Measurements from ENCODE around the gene REEP1.

The REEP1 gene, protein sequence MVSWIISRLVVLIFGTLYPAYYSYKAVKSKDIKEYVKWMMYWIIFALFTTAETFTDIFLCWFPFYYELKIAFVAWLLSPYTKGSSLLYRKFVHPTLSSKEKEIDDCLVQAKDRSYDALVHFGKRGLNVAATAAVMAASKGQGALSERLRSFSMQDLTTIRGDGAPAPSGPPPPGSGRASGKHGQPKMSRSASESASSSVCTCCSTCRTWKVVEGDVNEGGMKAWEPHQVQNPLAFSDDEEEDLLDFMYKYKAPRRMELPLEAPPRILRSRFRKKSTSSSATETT

DNA sequence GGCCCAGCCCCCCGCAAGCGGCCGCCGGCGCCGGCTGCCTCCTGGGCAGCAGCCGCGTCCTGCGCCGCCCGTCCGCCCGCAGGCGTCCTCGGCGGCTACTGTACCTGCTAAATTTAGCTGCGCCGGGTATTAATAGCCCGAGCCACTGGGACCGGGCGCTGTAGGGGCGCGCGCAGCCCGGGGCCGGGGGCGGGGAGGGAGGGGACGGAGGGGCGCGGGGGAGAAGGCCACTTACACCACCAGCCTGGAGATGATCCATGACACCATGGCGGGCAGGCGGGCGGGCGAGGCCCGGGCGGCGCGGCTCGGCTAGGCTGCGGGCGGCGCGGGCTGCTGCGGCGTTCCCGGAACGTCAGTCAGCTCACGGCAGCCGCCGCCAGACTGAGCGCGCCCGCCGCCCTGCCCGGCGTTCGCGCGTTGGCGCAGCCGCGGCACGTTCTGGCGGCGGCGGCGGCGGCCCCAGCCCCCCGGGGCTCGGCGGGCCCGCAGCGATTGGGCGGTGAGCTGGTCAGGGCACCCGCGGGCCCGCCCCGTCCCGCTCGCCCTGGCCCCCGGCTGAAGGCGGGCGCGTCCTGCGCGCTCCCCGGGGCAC, at the start of gene REEP1:
Gene REEP1, minus strand, starts transcription at position 383 of the 592 bp plus-strand sequence. Its CDS starts 116 bp downstream, at position 267.
- no peak for DNase-seq (ENCODE audit: low read depth)

DNA sequence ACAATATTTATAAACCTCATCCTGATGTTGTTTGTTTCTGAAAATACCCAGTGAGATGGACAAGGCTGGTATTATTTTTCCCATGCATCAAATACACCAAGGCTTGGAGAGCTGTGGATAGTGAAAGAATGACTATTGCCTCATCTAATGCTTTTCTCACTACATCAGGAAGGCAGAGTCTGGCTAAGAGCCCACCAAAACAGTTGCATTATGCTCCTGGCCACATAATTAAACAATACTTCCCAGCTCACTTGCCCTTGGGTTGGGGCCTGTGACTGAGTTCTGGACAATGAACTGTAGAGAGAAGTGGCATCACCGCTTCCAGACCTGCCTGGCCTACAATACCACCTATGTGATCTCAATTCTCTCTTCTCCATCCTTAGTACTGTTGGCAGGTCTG, 46.4 kb upstream of the REEP1 start:
- DNase-seq (ENCODE audit: low read depth): no peak

DNA sequence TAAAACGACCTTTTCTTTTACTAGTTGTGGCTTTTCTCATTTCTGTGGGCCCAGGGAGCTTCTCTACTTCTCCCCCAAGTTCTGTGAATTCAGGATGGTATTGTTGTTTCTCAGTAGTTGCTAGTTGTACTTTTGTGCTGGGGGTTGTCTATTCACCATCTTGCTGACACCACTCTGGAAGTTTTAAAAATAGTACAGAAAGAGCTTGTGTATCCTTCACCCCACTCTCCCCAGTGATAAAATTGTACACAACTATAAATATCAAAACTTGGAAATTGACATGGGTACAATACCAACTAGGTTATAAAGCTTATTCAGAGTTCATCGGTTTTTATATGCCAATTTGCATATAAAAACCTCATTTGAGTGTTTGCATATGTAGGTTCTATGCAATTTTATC, 45.3 kb upstream of the REEP1 start:
- no peak for DNase-seq (ENCODE audit: low read depth)

DNA sequence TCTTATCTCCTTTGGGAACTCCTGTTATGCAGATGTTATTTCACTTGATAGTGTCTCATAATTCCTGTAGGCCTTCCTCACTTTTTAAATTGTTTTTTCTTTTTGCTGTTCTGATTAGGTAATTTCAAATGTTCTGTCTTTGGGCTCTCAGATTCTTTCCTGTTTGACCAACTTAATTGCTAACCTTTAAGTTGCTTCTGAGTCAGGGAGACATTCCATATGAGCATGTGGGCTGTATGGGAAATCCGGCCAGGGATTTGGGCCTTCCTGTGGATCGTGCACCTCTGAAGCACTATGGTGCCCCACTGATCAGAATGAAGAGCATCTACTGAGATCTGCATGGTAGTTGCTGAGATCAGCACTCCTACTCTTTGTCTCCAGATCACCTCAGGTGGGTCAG, 44.7 kb upstream of the REEP1 start:
- DNase-seq (ENCODE audit: low read depth): no peak

DNA sequence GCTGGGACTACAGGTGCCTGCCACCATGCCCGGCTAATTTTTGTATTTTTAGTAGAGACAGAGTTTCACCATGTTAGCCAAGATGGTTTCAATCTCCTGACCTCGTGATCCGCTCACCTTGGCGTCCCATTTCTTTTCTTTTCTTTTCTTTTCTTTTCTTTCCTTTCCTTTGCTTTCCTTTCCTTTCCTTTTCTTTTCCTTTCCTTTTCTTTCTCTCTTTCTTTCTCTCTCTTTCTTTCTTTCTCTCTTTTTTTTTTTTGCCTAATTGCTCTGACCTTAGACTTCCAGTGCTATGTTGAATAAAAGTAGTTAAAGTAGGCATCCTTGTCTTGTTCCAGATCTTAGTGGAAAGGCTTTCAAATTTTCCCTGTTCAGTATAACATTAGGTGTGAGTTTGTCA, 41.0 kb upstream of the REEP1 start:
- no peak for DNase-seq (ENCODE audit: low read depth)

DNA sequence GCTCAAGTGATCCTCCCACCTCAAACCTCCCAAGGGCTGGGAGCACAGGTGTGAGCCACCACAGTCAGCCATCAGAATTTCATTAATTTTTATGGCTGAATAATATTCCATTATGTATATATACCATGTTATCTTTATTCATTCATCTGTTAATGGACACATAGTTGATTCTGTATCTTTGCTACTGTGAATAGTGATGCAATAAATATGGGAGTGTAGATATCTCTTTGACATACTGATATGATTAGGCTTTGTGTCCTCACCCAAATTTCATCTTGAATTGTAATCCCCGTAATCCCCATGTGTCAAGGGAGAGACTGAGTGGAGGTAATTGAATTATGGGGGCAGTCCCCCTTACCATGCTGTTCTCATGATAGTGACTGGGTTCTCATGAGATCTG, 38.2 kb upstream of the REEP1 start:
- DNase-seq (ENCODE audit: low read depth): no peak

DNA sequence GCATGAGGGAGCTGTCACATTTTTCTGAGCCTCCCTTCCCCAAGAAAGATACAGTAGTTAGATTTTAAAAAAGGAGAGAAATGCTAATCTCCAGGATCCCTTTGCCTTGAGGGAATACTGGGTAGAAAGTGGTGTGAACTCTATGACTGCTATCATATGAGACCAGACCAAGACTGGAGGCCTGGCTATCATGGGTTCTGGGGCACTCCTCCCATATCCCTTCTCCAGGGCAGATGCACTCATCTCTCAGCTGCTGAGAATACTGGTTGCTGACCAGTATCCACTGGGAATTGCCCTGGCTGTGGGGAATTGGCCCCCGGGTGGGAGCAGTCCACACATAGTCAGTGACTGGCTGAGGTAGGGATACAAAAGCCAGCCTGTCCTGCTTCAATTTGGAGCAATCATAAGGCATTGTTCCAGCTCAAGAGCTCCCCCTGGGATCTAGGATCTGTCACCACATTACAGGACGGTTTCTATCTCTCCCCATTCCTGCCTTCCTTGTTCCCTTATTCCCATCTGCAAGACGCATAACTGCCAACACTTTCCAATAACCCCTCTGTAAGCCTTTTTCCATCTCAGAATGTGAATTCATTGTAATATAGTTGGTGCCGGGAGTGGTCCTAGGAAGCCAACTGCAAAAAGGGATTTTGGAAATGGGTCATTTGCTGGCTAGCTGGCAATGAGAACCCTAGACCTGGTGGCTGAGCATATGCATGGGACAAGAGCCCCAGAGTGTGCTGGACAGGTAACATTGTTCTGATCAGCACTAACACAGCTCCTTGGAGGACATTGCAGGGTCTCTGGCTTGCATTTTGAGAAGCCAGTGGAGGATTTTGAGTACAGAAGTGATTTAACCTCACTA, 35.4 kb upstream of the REEP1 start:
- DNase-seq (ENCODE audit: low read depth): no peak

DNA sequence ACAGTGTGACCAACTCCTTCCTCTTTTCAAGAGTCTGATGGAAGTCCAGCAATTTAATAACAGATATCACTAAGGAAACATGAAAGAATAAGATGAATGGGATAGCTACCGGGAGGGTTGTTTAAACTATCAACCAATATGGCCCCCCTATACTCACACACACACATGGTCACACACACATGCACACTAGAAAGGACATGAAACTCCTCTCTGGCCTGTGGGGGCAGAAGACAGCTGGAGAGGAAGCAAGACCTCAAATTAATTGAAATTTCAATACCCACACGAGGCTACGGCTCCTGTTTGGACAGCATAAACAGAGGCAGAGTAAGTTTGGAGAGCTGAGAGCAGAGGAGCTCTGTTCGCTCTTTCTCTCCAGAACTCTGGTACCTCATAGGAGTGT, 34.7 kb upstream of the REEP1 start:
- DNase-seq (ENCODE audit: low read depth): no peak

DNA sequence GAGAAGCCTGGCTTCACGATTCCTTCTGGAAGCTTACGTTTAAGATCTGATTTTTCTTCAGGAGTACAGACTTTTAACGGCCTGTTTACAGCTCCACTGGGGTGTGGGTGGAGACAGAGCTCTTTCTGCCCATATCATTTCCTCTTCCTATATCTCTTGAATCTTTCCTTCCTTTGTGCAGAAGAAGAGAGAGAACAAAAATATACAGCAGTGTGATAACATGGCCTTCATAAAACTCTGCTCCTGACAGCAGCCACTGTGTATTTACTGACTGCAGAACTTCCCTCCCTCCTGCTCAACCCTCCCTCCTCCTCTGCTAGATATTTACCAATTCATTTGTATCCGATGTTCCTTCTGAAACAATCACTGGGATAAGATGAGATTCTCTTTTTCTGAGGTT, 34.1 kb upstream of the REEP1 start:
- DNase-seq (ENCODE audit: low read depth): no peak

DNA sequence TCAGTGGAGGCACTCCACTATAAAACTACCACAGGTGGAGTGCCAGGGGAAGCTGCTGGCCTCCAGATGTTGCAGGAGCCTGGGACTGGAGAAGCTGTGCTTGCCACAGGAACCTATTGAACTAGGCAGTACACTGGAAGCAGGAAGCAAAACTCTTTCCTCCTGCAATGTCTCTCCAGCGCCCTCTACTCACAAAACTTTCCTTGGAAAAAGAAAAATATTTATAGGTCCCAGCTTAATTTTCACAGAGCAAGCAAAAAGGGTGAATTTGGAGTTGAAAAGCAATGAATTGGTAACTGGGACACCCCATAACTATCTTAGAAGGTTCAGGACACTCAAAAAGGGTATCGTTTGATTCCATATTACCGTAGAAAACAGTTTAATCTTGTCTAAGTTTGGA, 33.2 kb upstream of the REEP1 start:
- no peak for DNase-seq (ENCODE audit: low read depth)

DNA sequence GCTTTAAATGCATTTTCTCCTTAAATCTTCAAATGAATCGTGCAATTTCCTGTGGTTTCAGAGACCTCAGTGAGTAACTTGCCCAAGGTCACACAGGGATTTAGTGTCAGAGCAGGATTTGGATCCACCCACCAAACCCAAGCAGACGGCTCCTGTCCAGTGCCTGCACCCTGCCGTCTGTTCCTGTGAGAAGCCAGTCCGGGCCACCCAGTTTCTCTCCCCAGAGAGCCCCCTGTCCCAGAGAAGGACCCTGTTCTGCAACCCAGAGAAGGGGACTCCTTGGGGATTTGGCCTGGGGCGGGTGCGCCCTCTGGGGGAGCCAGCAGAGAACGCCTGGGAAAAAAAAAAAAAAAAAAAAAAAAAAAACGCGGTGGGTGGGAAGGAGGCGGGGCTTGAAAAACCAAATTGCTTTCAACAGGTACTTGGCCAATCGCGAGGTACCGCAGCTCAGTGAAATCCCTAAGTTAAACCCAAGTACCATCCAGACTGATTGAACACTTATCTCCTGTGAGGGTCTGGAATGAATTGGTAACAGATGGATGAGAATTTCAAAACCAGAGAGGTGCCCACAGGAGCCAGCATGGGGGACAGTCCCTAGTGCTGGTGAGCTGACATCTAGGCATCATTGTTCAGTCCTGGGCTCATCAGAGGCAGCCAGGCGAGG, 30.9 kb upstream of the REEP1 start:
- DNase-seq (ENCODE audit: low read depth): peak; percentile 8

DNA sequence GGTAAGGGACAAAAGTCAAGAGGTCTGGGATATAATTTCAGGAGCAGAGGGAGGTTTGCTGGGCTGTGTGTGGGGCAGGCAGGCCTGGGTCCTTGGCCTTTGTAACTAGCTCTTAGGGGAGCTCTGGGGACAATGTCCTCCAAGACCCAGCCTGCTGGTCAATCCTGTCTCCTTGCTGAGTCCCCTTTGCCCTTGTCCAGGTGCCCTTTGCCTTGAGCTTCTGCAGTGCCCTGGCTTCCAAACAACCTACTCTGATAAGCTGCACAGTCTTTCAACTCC, 30.0 kb upstream of the REEP1 start:
- DNase-seq (ENCODE audit: low read depth): no peak

DNA sequence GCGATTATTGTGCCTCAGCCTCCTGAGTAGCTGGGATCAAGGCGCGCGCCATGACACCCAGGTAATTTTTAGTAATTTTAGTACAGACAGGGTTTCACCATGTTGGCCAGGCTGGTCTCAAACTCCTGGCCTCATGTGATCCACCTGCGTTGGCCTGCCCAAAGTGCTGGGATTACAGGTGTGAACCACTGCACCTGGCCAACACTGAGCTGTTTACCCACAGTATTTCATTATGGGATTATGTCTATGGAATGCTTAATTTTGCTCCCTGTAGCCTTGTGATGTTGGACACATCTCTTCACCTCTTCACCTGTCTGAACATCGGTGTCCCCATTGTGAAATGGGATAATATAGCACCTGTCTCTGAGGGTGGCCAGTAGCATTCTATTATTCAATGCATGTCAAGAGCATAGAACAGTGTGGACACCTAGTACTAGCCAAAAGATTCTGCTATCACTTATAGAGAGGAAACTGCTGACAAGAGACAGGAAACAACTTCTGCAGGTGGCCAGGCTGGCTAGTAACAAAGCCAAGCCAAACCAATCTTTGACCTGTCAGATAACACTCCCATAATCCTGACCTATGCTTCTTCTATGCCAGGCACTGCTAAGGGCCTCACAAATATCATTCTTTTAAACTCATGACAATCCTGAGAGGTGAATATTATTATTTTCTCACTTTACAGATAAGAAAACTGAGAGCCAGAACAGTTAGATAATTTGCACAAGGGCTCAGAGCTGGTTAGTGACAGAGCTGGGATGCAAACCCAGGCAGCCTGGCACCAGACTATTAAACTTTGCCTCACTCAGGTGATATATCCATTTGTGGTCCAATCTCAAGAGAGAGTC, 29.4 kb upstream of the REEP1 start:
- no peak for DNase-seq (ENCODE audit: low read depth)

DNA sequence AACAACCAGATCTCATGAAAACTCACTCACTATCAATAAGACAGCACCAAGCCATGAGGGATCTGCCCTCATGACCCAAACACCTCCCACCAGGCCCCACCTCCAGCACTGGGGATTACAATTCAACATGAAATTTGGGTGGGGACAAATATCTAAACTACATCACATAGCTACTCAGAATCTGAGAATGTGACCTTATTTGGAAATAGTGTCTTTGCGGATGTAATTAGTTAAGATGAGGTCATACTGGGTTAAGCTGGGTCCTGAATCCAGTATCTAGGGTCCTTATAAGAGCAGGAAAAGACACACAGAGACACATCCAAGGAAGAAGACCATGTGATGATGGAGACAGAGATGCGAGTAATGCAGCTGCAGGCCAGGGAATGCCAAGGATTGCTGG, 27.5 kb upstream of the REEP1 start:
- no peak for DNase-seq (ENCODE audit: low read depth)

DNA sequence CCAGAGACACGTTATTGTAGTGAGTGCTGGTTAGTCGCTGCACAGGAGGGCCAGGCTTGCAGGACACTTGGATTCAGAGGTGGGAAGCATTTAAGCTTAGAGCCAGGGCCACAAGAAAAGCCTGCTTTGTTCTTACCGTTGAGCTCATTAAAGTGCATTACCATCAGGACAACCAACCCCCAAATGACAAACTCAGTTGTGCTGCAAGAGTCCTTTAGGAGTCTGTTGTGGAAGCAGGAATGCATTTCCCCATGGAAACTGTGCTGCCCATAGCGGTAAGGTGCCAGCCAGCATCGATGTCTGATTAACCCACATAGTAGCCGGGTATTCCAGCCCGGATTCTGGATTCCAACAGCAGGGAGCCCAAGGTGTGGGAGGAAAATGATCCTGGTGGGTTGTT, 23.4 kb upstream of the REEP1 start:
- no peak for DNase-seq (ENCODE audit: low read depth)

DNA sequence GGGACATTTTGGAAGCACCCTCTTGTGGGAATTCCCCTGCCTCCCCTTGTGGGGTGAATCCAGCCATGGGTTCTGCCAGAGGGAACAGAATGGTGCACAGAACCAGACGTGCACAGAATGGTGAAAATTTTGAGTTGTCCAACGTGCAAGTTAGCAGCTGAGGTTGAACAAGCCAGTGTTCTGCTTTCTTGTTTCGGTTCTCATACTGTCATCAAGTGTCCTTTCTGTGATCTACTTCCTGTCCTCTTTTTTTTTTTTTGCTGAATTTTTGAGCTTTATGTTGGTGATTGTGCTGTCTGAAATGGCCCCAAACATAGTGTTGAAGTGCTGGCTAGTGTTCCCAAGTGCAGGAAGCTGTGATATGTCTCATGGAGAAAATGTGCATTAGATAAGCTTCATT, 21.5 kb upstream of the REEP1 start:
- no peak for DNase-seq (ENCODE audit: low read depth)

DNA sequence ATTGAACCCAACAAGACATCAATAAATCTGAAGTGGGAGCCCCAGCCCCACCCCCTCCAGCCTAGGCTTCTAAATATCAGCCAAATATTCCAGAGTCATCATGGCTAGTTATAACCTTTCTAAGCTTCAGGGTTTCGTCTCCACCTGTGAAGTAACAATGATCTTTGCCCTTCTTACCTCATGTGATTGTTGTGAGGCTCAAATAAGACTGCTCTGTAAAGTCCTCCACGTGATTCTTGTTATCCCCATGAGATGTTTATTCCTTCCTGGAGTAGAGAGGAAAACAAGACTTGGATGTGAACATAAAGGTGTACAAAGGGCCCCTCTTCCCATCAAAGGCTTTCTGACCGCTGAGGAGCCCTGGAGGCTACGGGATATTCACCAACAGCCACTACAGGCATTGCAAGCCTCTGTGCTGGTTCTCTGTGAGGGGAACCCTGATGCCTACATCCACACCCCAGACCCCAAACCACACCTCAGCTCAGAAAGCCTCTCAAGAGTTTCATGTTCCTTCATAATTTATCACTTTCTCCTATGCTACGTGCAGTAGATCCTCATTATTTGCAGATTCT, 20.1 kb upstream of the REEP1 start:
- DNase-seq (ENCODE audit: low read depth): no peak

DNA sequence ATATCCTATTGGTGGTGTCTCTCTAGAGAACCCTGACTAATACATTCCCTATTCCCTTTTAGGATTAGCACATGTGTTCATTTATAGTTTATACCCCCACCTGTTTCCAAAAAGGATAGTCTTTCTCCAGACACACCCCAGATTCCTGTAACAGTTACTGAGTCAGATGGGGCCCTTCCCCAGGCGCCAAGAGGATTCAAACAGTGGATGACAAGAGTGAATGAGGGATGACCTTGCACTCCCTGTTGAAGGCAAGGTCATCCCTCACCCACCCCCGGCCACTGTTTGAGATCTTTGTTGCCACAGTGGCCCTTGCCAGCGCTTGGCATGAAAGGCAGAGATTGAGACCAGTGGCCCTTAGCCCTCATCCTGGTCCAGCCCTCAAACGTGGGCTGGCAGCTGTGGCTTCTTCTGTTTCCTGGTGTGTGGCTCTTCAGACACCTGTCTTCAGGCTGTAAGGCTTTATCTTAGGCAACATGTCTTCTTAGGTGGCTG, 15.3 kb upstream of the REEP1 start:
- no peak for DNase-seq (ENCODE audit: low read depth)

DNA sequence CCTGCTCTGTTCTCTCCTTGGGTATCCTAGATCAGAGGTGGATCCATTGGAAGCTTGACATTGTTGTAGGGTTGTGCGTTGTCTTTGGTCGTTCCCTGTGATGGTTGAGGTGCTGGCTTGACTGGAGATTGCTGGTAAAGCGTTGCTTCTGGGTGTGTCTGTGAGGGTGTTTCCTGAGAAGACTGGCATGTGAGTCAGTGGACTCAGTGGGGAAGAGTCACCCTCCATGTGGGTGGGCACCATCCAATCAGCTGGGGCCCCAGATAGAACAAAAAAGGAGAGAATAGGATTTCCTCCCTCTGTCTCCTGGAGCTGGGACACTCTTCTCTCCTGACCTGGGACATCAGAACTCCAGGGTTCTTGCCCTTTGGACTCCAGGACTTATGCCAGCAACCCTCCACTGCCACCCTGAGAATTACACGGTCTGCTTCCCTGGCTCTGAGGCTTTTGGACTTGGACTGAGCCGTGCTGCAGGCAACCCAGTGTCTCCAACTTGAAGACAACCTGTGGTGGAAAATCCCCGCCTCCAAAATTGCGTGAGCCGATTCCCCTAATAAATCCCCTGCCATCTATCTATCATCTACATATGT, 14.8 kb upstream of the REEP1 start:
- DNase-seq (ENCODE audit: low read depth): no peak

DNA sequence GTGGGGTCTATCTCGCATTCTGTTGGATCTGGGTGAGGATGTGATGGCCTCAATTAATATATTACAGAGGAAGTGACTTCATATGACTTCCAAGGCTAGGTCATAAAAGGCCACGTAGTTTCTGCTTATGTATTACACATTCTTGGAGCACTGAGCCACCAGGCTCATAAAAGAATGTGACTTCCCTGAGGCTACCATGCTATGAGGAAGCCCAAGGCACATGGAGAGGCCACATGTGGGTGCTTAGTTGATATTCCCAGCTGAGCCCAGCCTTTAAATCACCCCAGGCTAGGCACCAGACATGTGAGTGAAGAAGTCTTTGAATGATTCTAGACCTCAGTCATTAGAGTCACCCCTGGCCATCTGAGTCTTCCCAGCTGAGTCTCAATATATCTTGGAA, 13.3 kb upstream of the REEP1 start:
- DNase-seq (ENCODE audit: low read depth): no peak

DNA sequence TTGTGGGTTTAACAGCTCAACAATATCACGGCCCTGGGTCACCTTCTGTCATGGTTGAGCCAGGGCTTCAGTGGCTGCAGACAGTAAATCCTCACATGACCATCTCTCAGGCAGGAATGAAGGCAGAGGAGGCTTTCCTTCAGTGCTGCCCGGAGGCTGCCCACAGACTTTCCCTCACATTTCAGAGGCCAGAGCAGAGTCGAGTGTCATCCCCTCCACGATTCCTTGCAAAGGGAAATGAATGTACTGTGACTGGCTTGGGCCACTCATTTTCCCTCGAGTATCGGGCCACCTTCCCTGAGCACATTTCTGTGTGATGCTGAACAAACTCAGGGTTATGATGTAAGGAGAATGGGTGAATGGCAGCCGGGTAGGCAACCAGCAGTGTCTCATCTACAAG, 10.0 kb upstream of the REEP1 start:
- no peak for DNase-seq (ENCODE audit: low read depth)
